Activated CD4-positive, alpha-beta memory T cell treated with anti-CD3 and anti-CD28 coated beads for 36 hours (primary cell): ENCODE data around the gene STARD3. TPM values are rescaled to one million over a fixed set of nuclear protein-coding genes. Genes with fewer than 3 reads are reported as not detected.
"Not testable (repeated sequence)": the region's sequence is repeated elsewhere in the genome, so short reads cannot be mapped to it uniquely, and the experiment has no call there.

ENCODE experiments used
- CTCF ChIA-PET: fragments of 350-600 bp; sonication (Branson Sonifier 250); formaldehyde crosslinking; loops from one replicate; lab custom pipeline; 2021; ENCODE audit warnings: antibody characterized with exemption, inconsistent platforms; lab: Charles Lee
- POLR2A ChIA-PET: fragments of 350-600 bp; sonication (Branson Sonifier 250); formaldehyde crosslinking; loops from one replicate; lab custom pipeline; 2021; ENCODE audit warnings: antibody characterized with exemption; lab: Charles Lee
- DNase-seq: peaks from one replicate; pipeline ENCODE4 v3.0.0-alpha.2; 2020
- H3K27ac Mint-ChIP-seq: one replicate; pipeline ENCODE4 v1.8.0; 2021; ENCODE audit warnings: mixed read lengths
- H3K27me3 Mint-ChIP-seq: one replicate; pipeline ENCODE4 v1.8.0; 2021; ENCODE audit warnings: mixed read lengths
- H3K36me3 Mint-ChIP-seq: one replicate; pipeline ENCODE4 v1.8.0; 2021; ENCODE audit warnings: mixed read lengths
- H3K4me1 Mint-ChIP-seq: one replicate; pipeline ENCODE4 v1.8.0; 2021; ENCODE audit warnings: low read depth, mixed read lengths
- H3K4me3 Mint-ChIP-seq: one replicate; pipeline ENCODE4 v1.8.0; 2021; ENCODE audit warnings: mild to moderate bottlenecking, mixed read lengths
- H3K9me3 Mint-ChIP-seq: one replicate; pipeline ENCODE4 v1.8.0; 2021; ENCODE audit warnings: mixed read lengths
- intact Hi-C: fragments of 100-400 bp; cut with micrococcal nuclease; formaldehyde crosslinking; loops from one replicate; pipeline ENCODE4 v1.15.1; 2023
- total RNA-seq, 2 experiments: library from RNA; stranded (reverse); gene quantifications; one replicate each; pipeline ENCODE4 v1.2.3, GENCODE V29; 2021

Gene STARD3
- total RNA-seq, 2 experiments from 2014 or later, result 53.6 to 60.3 TPM

GRCh38 chr17:39695089-39695474, 58.1 kb downstream of the STARD3 start:
- POLR2A ChIA-PET, result no interaction called here
- no peak overlapping the region for H3K4me3 Mint-ChIP-seq
- H3K9me3 Mint-ChIP-seq, result no peaks in the 10 kb centered on the region
- no peaks in the 10 kb centered on the region for H3K36me3 Mint-ChIP-seq
- no peak for DNase-seq
- CTCF ChIA-PET, result interaction anchor here (1.6 kb wide), 2 partner anchors 35 to 41 kb away, joined by 3 to 8 read pairs; partner anchors contain the start of gene MIEN1
- H3K4me1 Mint-ChIP-seq, result peaks cover 4% of the 10 kb centered on the region
- intact Hi-C loops, result no loop called here
- H3K27me3 Mint-ChIP-seq, result peaks cover 13% of the 10 kb centered on the region
- no peak overlapping the region for H3K27ac Mint-ChIP-seq

GRCh38 chr17:39696731-39697130, 59.8 kb downstream of the STARD3 start:
- Mint-ChIP-seq H3K36me3 (no peaks in the 10 kb centered on the region), H3K27me3 (peaks cover 24% of the 10 kb centered on the region), H3K27ac (no peak overlapping the region), H3K4me1 (peaks cover 6% of the 10 kb centered on the region), H3K9me3 (no peaks in the 10 kb centered on the region), H3K4me3 (no peak overlapping the region)
- intact Hi-C loops, result no loop called here
- POLR2A ChIA-PET, result no interaction called here
- no peak for DNase-seq
- CTCF ChIA-PET, result interaction anchor here (0.6 to 1.6 kb wide), 4 partner anchors 28 to 75 kb away, joined by 3 to 8 read pairs (median 4); no protein-coding TSS in a partner anchor

- Mint-ChIP-seq H3K4me3 (no peak overlapping the region), H3K27me3 (peaks cover 26% of the 10 kb centered on the region), H3K4me1 (peaks cover 6% of the 10 kb centered on the region), H3K36me3 (no peaks in the 10 kb centered on the region), H3K27ac (no peak overlapping the region), H3K9me3 (no peaks in the 10 kb centered on the region)
- ChIA-PET CTCF (no interaction called here), POLR2A (no interaction called here)
- intact Hi-C loops, result no loop called here
- DNase-seq, result no peak
Measured at GRCh38 chr17:39697961-39698360, 61.0 kb downstream of the STARD3 start.

GRCh38 chr17:39699157-39699817, 62.3 kb downstream of the STARD3 start:
- H3K9me3 Mint-ChIP-seq, H3K27ac Mint-ChIP-seq, H3K4me1 Mint-ChIP-seq, intact Hi-C loops, H3K36me3 Mint-ChIP-seq, POLR2A ChIA-PET, DNase-seq, H3K4me3 Mint-ChIP-seq: not testable (repeated sequence)
- CTCF ChIA-PET, result interaction anchor here (1.1 to 1.8 kb wide), 3 partner anchors 44 to 78 kb away, joined by 3 to 4 read pairs (median 4); no protein-coding TSS in a partner anchor
- peaks cover 26% of the 10 kb centered on the region for H3K27me3 Mint-ChIP-seq

- ChIA-PET CTCF (interaction anchor here (1.1 to 1.8 kb wide), 3 partner anchors 45 to 78 kb away, joined by 3 to 4 read pairs (median 4); no protein-coding TSS in a partner anchor), POLR2A (interaction anchor here (0.5 kb wide), 1 partner anchor 520 kb away, joined by 3 read pairs; the partner anchor contains the start of gene WIPF2)
- Mint-ChIP-seq H3K9me3 (no peaks in the 10 kb centered on the region), H3K27me3 (peaks cover 26% of the 10 kb centered on the region), H3K4me3 (no peak within 1 kb of the TSS), H3K36me3 (no peaks in the 10 kb centered on the region), H3K4me1 (peaks cover 6% of the 10 kb centered on the region), H3K27ac (no peak within 1 kb of the TSS)
- no peak for DNase-seq
- intact Hi-C loops, result no loop called here
Measured at GRCh38 chr17:39699818-39700147, 62.8 kb downstream of the STARD3 start, which contains the start of gene ERBB2. ERBB2 (plus strand) TSS chr17:39700064; CDS start chr17:39700239, 175 bp downstream.

- H3K4me3 Mint-ChIP-seq, result no peak overlapping the region
- peaks cover 26% of the 10 kb centered on the region for H3K27me3 Mint-ChIP-seq
- POLR2A ChIA-PET, result interaction anchor here (0.5 kb wide), 1 partner anchor 519 kb away, joined by 3 read pairs; the partner anchor contains the start of gene WIPF2
- no peaks in the 10 kb centered on the region for H3K9me3 Mint-ChIP-seq
- H3K27ac Mint-ChIP-seq, result no peak overlapping the region
- H3K36me3 Mint-ChIP-seq, result no peaks in the 10 kb centered on the region
- intact Hi-C loops, result no loop called here
- CTCF ChIA-PET, result interaction anchor here (0.7 to 1.8 kb wide), 5 partner anchors 11 to 79 kb away, joined by 3 to 5 read pairs (median 4); partner anchors contain the start of gene MIEN1
- H3K4me1 Mint-ChIP-seq, result peaks cover 6% of the 10 kb centered on the region
- DNase-seq, result no peak
Measured at GRCh38 chr17:39700148-39700987, 63.4 kb downstream of the STARD3 start.

- CTCF ChIA-PET, result interaction anchor here (0.7 to 1.8 kb wide), 3 partner anchors 12 to 80 kb away, joined by 3 to 5 read pairs (median 4); partner anchors contain the start of gene MIEN1
- Mint-ChIP-seq H3K4me1 (peaks cover 6% of the 10 kb centered on the region), H3K4me3 (no peak overlapping the region), H3K27ac (no peak overlapping the region), H3K36me3 (no peaks in the 10 kb centered on the region), H3K9me3 (no peaks in the 10 kb centered on the region), H3K27me3 (peaks cover 26% of the 10 kb centered on the region)
- no peak for DNase-seq
- intact Hi-C loops, result no loop called here
- POLR2A ChIA-PET, result no interaction called here
Measured at GRCh38 chr17:39701012-39701783, 64.3 kb downstream of the STARD3 start.

GRCh38 chr17:39701784-39702422, 65.0 kb downstream of the STARD3 start:
- DNase-seq, result no peak
- intact Hi-C loops, result no loop called here
- Mint-ChIP-seq H3K27me3 (peaks cover 26% of the 10 kb centered on the region), H3K4me3 (no peak overlapping the region), H3K27ac (no peak overlapping the region), H3K4me1 (peaks cover 9% of the 10 kb centered on the region), H3K36me3 (no peaks in the 10 kb centered on the region), H3K9me3 (no peaks in the 10 kb centered on the region)
- CTCF ChIA-PET, result interaction anchor here (1.8 kb wide), 1 partner anchor 29 kb away, joined by 5 read pairs; the partner anchor contains the start of gene MIEN1
- POLR2A ChIA-PET, result no interaction called here

- Mint-ChIP-seq H3K27me3 (peaks cover 25% of the 10 kb centered on the region), H3K36me3 (no peaks in the 10 kb centered on the region), H3K27ac (no peak overlapping the region), H3K9me3 (no peaks in the 10 kb centered on the region), H3K4me1 (peaks cover 15% of the 10 kb centered on the region), H3K4me3 (no peak overlapping the region)
- DNase-seq, result no peak
- CTCF ChIA-PET, result no interaction called here
- intact Hi-C loops, result no loop called here
- POLR2A ChIA-PET, result no interaction called here
Measured at GRCh38 chr17:39702901-39703893, 66.3 kb downstream of the STARD3 start.

GRCh38 chr17:39703913-39704312, 67.0 kb downstream of the STARD3 start:
- no peaks in the 10 kb centered on the region for H3K9me3 Mint-ChIP-seq
- peaks cover 15% of the 10 kb centered on the region for H3K4me1 Mint-ChIP-seq
- ChIA-PET POLR2A (no interaction called here), CTCF (no interaction called here)
- H3K36me3 Mint-ChIP-seq, result no peaks in the 10 kb centered on the region
- intact Hi-C loops, result no loop called here
- peaks cover 23% of the 10 kb centered on the region for H3K27me3 Mint-ChIP-seq
- no peak overlapping the region for H3K27ac Mint-ChIP-seq
- H3K4me3 Mint-ChIP-seq, result no peak overlapping the region
- no peak for DNase-seq
